Keratinocyte (primary cell): ENCODE results near the gene CNPY1. TPM values are rescaled to one million over a fixed set of nuclear protein-coding genes. Genes with fewer than 3 reads are reported as not detected.

Experiments used
- DNase-seq: peaks from one replicate; pipeline ENCODE4 v3.0.0-alpha.2; 2011; ENCODE audit warnings: low read depth, missing footprints, low spot score
- FAIRE-seq: peaks from 2 replicates; lab custom pipeline; 2011; peaks lifted over from hg19 to GRCh38; lab: Jason Lieb, UNC
- H2AFZ ChIP-seq: 2 replicates; pipeline ENCODE4 v1.6.0; 2012; ENCODE audit warnings: low read length, control low read depth, inconsistent platforms; ENCODE audit not compliant: control insufficient read depth
- H3K27ac ChIP-seq: 2 replicates; pipeline ENCODE4 v1.5.1; 2011; ENCODE audit warnings: low read length; ENCODE audit not compliant: control insufficient read depth, insufficient read depth
- H3K27me3 ChIP-seq: 3 replicates; pipeline ENCODE4 v1.6.0; 2011; ENCODE audit warnings: low read length; ENCODE audit not compliant: control insufficient read depth, insufficient read depth; ENCODE audit errors: extremely low read depth
- H3K36me3 ChIP-seq, 2 experiments: 2 replicates in 1 of 2; 3 replicates in 1 of 2; pipeline ENCODE4 v1.5.1; 2011; ENCODE audit warnings: low read length in 2 of 2, mild to moderate bottlenecking in 1 of 2; ENCODE audit not compliant: control insufficient read depth in 2 of 2, insufficient read depth in 2 of 2; ENCODE audit errors: extremely low read depth in 1 of 2
- H3K4me1 ChIP-seq: 3 replicates; pipeline ENCODE4 v1.5.1; 2011; ENCODE audit warnings: low read length; ENCODE audit not compliant: control insufficient read depth, insufficient read depth; ENCODE audit errors: extremely low read depth
- H3K4me2 ChIP-seq: 3 replicates; pipeline ENCODE4 v1.6.0; 2011; ENCODE audit warnings: low read depth, low read length; ENCODE audit not compliant: control insufficient read depth, insufficient read depth; ENCODE audit errors: extremely low read depth
- H3K4me3 ChIP-seq, 3 experiments: fragments of 200-600 bp in 1 of 3; sonication (generic) in 1 of 3; 2 replicates in 2 of 3; 3 replicates in 1 of 3; pipeline ENCODE4 v1.5.1; 2011 to 2016; ENCODE audit warnings: low read length in 3 of 3, mild to moderate bottlenecking in 3 of 3, control low read depth in 2 of 3, inconsistent platforms in 1 of 3, low read depth in 1 of 3, mixed read lengths in 1 of 3, mixed run types in 1 of 3, moderate library complexity in 1 of 3; ENCODE audit not compliant: control insufficient read depth in 2 of 3, insufficient read depth in 2 of 3; ENCODE audit errors: extremely low read depth in 1 of 3
- H3K79me2 ChIP-seq: 2 replicates; pipeline ENCODE4 v1.6.0; 2012; ENCODE audit warnings: low read length; ENCODE audit not compliant: control insufficient read depth, insufficient read depth
- H3K9ac ChIP-seq: 3 replicates; pipeline ENCODE4 v1.6.0; 2011; ENCODE audit warnings: low read length; ENCODE audit not compliant: control insufficient read depth, insufficient read depth; ENCODE audit errors: extremely low read depth
- H3K9me1 ChIP-seq: 3 replicates; pipeline ENCODE4 v1.6.0; 2011; ENCODE audit warnings: low read length; ENCODE audit not compliant: control insufficient read depth, insufficient read depth; ENCODE audit errors: extremely low read depth
- H3K9me3 ChIP-seq: 2 replicates; pipeline ENCODE4 v1.5.1; 2012; ENCODE audit warnings: low read depth, low read length; ENCODE audit not compliant: control insufficient read depth
- H4K20me1 ChIP-seq: 3 replicates; pipeline ENCODE4 v1.6.0; 2011; ENCODE audit warnings: low read length; ENCODE audit not compliant: control insufficient read depth, insufficient read depth; ENCODE audit errors: extremely low read depth
- EZH2 ChIP-seq: IDR thresholded peaks from one replicate; pipeline ENCODE4 v1.6.1; 2012; ENCODE audit warnings: inconsistent platforms, mild to moderate bottlenecking, low read length, moderate library complexity
- dilution Hi-C: fragments of 300-500 bp; cut with MboI; formaldehyde crosslinking; loops from one replicate; pipeline ENCODE4 v1.7.0; 2020; ENCODE audit warnings: low sequenced_read_pairs; ENCODE audit not compliant: extremely low pct_ligation_motif_present
- polyA plus RNA-seq, 5 experiments: library from polyadenylated mRNA; depleted of rRNA in 3 of 5; stranded (reverse) in 3 of 5; stranded (forward) in 1 of 5; unstranded in 1 of 5; fragments of >200 nt; gene quantifications; 1 replicate in 1 of 5; 2 replicates in 3 of 5; 3 replicates in 1 of 5; pipeline versions ENCODE4 v1.2.1 to v1.2.3, GENCODE V29; 2011 to 2012; ENCODE audit warnings: missing spikeins in 2 of 5, low read depth in 1 of 5, low replicate concordance in 1 of 5
- TF ChIP-seq, protein P1 (sequence below), 3 experiments: IDR thresholded peaks in 1 of 3; conservative IDR thresholded peaks in 1 of 3; optimal IDR thresholded peaks in 1 of 3; 2 replicates in 2 of 3; 3 replicates in 1 of 3; pipeline versions ENCODE3 to v1.5.1; 2011; ENCODE audit warnings: low read length in 3 of 3, mild to moderate bottlenecking in 3 of 3, moderate library complexity in 2 of 3, control low read depth in 1 of 3, inconsistent platforms in 1 of 3; ENCODE audit not compliant: insufficient read depth in 2 of 3; ENCODE audit errors: extremely low read depth in 1 of 3

Gene CNPY1
- polyA plus RNA-seq, 1 donor (not counting 4 experiments of a cell fraction or from before 2014, with no cell fraction given): not detected

DNA sequence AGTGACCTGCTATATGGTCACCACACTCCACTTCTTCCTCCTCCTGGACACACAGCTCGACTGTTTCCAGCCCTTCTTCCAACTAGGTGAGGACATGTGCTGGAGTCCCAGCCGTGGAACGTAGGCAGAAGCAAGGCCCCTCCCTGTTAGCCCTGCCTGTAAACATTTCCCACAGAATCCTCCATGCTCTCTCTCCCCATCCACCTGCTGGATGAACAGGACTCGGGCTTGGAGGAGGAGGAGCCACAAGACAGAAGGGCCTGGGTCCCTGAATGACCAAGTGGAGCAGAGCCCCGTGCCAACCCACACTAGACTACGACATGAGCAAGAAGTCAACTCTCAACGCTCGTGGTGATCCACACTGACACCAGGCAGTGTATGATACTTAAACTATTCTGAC, 9.9 kb downstream of the CNPY1 start:
- H3K9ac ChIP-seq: no peak overlapping the region
- peaks cover 49% of the 10 kb centered on the region for H3K27me3 ChIP-seq
- no peak for FAIRE-seq
- no peak overlapping the region for H3K4me2 ChIP-seq
- H3K9me3 ChIP-seq: no peaks in the 10 kb centered on the region
- DNase-seq: no peak
- H3K79me2 ChIP-seq: no peaks in the 10 kb centered on the region
- no peaks in the 10 kb centered on the region for H3K36me3 ChIP-seq
- H3K9me1 ChIP-seq: no peaks in the 10 kb centered on the region
- TF ChIP-seq, protein P1, sequence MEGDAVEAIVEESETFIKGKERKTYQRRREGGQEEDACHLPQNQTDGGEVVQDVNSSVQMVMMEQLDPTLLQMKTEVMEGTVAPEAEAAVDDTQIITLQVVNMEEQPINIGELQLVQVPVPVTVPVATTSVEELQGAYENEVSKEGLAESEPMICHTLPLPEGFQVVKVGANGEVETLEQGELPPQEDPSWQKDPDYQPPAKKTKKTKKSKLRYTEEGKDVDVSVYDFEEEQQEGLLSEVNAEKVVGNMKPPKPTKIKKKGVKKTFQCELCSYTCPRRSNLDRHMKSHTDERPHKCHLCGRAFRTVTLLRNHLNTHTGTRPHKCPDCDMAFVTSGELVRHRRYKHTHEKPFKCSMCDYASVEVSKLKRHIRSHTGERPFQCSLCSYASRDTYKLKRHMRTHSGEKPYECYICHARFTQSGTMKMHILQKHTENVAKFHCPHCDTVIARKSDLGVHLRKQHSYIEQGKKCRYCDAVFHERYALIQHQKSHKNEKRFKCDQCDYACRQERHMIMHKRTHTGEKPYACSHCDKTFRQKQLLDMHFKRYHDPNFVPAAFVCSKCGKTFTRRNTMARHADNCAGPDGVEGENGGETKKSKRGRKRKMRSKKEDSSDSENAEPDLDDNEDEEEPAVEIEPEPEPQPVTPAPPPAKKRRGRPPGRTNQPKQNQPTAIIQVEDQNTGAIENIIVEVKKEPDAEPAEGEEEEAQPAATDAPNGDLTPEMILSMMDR (optimal IDR thresholded peaks at IDR 0.05 in 1 of 3, IDR thresholded peaks at IDR 0.05 in 1 of 3, conservative IDR thresholded peaks at IDR 0.05 in 1 of 3; ENCODE audit: extremely low read depth in 1 of 3, insufficient read depth in 2 of 3, low read length in 3 of 3): no peak
- TF ChIP-seq EZH2: no peak
- dilution Hi-C loops: no loop called here
- peaks cover 6% of the 10 kb centered on the region for H3K4me1 ChIP-seq
- H3K4me3 ChIP-seq: no peak overlapping the region
- no peak overlapping the region for H3K27ac ChIP-seq
- no peak overlapping the region for H2AFZ ChIP-seq
- no peaks in the 10 kb centered on the region for H4K20me1 ChIP-seq

DNA sequence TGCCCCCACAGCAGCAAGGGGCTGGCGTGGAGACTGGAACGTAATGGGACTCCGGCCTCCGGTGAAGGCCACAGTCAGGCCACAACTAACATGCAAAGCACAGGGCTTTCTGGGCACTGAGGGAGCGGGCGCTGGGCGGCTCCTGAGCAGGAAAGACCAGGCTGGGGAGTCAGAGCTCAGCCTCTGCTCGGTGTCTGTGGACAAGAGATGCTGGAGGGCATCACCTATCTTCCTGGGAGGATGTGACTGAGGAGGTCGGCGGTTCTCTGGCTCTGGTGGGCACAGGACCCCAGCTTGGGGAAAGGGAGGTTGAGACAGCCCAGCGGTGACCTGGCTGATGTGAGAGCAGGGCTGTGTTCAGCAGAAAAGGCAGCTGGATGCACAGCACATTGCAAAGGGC, 11.7 kb downstream of the CNPY1 start:
- H3K27me3 ChIP-seq: peaks cover 53% of the 10 kb centered on the region
- no peak overlapping the region for H3K4me2 ChIP-seq
- no peak overlapping the region for H3K9ac ChIP-seq
- H3K9me3 ChIP-seq: no peaks in the 10 kb centered on the region
- no peak overlapping the region for H3K27ac ChIP-seq
- H3K36me3 ChIP-seq: no peaks in the 10 kb centered on the region
- no peaks in the 10 kb centered on the region for H3K9me1 ChIP-seq
- no peaks in the 10 kb centered on the region for H3K79me2 ChIP-seq
- H2AFZ ChIP-seq: no peak overlapping the region
- H3K4me3 ChIP-seq: no peak overlapping the region
- dilution Hi-C loops: no loop called here
- FAIRE-seq: no peak
- peaks cover 6% of the 10 kb centered on the region for H3K4me1 ChIP-seq
- no peak for DNase-seq
- TF ChIP-seq, protein P1 (optimal IDR thresholded peaks at IDR 0.05 in 1 of 3, IDR thresholded peaks at IDR 0.05 in 1 of 3, conservative IDR thresholded peaks at IDR 0.05 in 1 of 3; ENCODE audit: extremely low read depth in 1 of 3, insufficient read depth in 2 of 3, low read length in 3 of 3): no peak
- no peak for TF ChIP-seq EZH2
- H4K20me1 ChIP-seq: no peaks in the 10 kb centered on the region
